ENCODE results near the gene EPO.
"Not testable (repeated sequence)": the region's sequence is repeated elsewhere in the genome, so short reads cannot be mapped to it uniquely, and the experiment has no call there.

The EPO gene

GRCh38 chr7:100705320-100705752 lies 14.9 kb upstream of the EPO start:
- peak; percentile 38 for DNase-seq (ENCODE audit: low read depth)

GRCh38 chr7:100705753-100706671 lies 14.3 kb upstream of the EPO start, which contains the start of gene POP7:
POP7 (plus strand) TSS chr7:100706121; CDS start chr7:100706831, 710 bp downstream.
- peak; percentile 94 for DNase-seq (ENCODE audit: low read depth)

GRCh38 chr7:100706672-100707311 lies 13.5 kb upstream of the EPO start:
- no peak for DNase-seq (ENCODE audit: low read depth)

- no peak for DNase-seq (ENCODE audit: low read depth)
These were observed 11.9 kb upstream of the EPO start for GRCh38 chr7:100708395-100708794.

GRCh38 chr7:100710452-100710851 lies 9.8 kb upstream of the EPO start:
- no peak for DNase-seq (ENCODE audit: low read depth)

GRCh38 chr7:100711369-100711768 lies 8.9 kb upstream of the EPO start:
- DNase-seq (ENCODE audit: low read depth) = no peak

- no peak for DNase-seq (ENCODE audit: low read depth)
These were observed 5.5 kb upstream of the EPO start for GRCh38 chr7:100714725-100715124.

- DNase-seq (ENCODE audit: low read depth) = not testable (repeated sequence)
These were observed 3.2 kb upstream of the EPO start for GRCh38 chr7:100717073-100717472.

GRCh38 chr7:100719523-100720278 lies 567 bp upstream of the EPO start:
- peak; percentile 32 for DNase-seq (ENCODE audit: low read depth)

GRCh38 chr7:100720671-100721504 lies 620 bp downstream of the EPO start:
- no peak for DNase-seq (ENCODE audit: low read depth)

- DNase-seq (ENCODE audit: low read depth) = no peak
These were observed 1.2 kb downstream of the EPO start for GRCh38 chr7:100721505-100721812.

GRCh38 chr7:100722480-100723212 lies 2.4 kb downstream of the EPO start:
- DNase-seq (ENCODE audit: low read depth) = no peak

GRCh38 chr7:100723732-100724275 lies 3.5 kb downstream of the EPO start:
- no peak for DNase-seq (ENCODE audit: low read depth)

GRCh38 chr7:100724364-100724763 lies 4.1 kb downstream of the EPO start:
- DNase-seq (ENCODE audit: low read depth) = not testable (repeated sequence)

GRCh38 chr7:100726996-100727761 lies 6.9 kb downstream of the EPO start:
- peak; percentile 91 for DNase-seq (ENCODE audit: low read depth)

GRCh38 chr7:100728196-100728595 lies 7.9 kb downstream of the EPO start:
- no peak for DNase-seq (ENCODE audit: low read depth)

GRCh38 chr7:100730136-100730800 lies 10.0 kb downstream of the EPO start:
- DNase-seq (ENCODE audit: low read depth) = no peak

GRCh38 chr7:100731937-100732636 lies 11.8 kb downstream of the EPO start:
- DNase-seq (ENCODE audit: low read depth) = no peak

GRCh38 chr7:100735730-100736129 lies 15.5 kb downstream of the EPO start:
- DNase-seq (ENCODE audit: low read depth) = no peak

All from GM04504 (cell line).